H1 (cell line): ENCODE measurements around the gene DPF3. TPM values are rescaled to one million over a fixed set of nuclear protein-coding genes. Genes with fewer than 3 reads are reported as not detected.

Experiments
- CTCF ChIA-PET: fragments of 300-600 bp; sonication (Branson Sonifier 250); formaldehyde crosslinking; loops from one replicate; lab custom pipeline; 2021; ENCODE audit not compliant: partially characterized antibody; lab: Charles Lee
- POLR2A ChIA-PET: fragments of 300-600 bp; sonication (Branson Sonifier 250); formaldehyde crosslinking; loops from one replicate; lab custom pipeline; 2021; ENCODE audit warnings: inconsistent platforms; ENCODE audit not compliant: partially characterized antibody; lab: Charles Lee
- DNase-seq, 2 experiments: peaks; one replicate each; pipeline versions ENCODE4 v3.0.0 to v3.0.0-alpha.2; 2010 to 2022; ENCODE audit warnings: low spot score in 2 of 2, low read depth in 1 of 2, mixed read lengths in 1 of 2
- FAIRE-seq: peaks from 2 replicates; lab custom pipeline; 2011; peaks lifted over from hg19 to GRCh38; lab: Jason Lieb, UNC
- H2AFZ ChIP-seq: 2 replicates; pipeline ENCODE4 v1.8.1; 2012; ENCODE audit warnings: low read length, inconsistent platforms
- H2AK5ac ChIP-seq: 2 replicates; pipeline ENCODE4 v1.6.1; 2013; ENCODE audit warnings: low read depth, low read length
- H2BK120ac ChIP-seq: replicated peaks from 2 replicates; pipeline ENCODE3; 2013; ENCODE audit warnings: low read depth, low read length, inconsistent platforms
- H2BK12ac ChIP-seq: 2 replicates; pipeline ENCODE4 v1.6.1; 2013; ENCODE audit warnings: low read depth, low read length
- H2BK15ac ChIP-seq: 2 replicates; pipeline ENCODE4 v1.6.1; 2013; ENCODE audit warnings: low read length
- H2BK20ac ChIP-seq: 2 replicates; pipeline ENCODE4 v1.6.1; 2013; ENCODE audit warnings: low read length
- H2BK5ac ChIP-seq: 2 replicates; pipeline ENCODE4 v1.6.1; 2013; ENCODE audit warnings: low read depth, low read length
- H3K14ac ChIP-seq: 2 replicates; pipeline ENCODE4 v1.6.1; 2013; ENCODE audit warnings: inconsistent platforms; ENCODE audit not compliant: insufficient read length
- H3K18ac ChIP-seq: 2 replicates; pipeline ENCODE4 v1.6.1; 2013; ENCODE audit warnings: low read length; ENCODE audit errors: extremely low read depth
- H3K23ac ChIP-seq: 2 replicates; pipeline ENCODE4 v1.6.1; 2013; ENCODE audit warnings: inconsistent platforms; ENCODE audit not compliant: insufficient read length
- H3K23me2 ChIP-seq: 2 replicates; pipeline ENCODE4 v1.6.1; 2013; ENCODE audit warnings: low read depth, low read length
- H3K27ac ChIP-seq: 2 replicates; pipeline ENCODE4 v1.6.1; 2011; ENCODE audit warnings: low read depth, low read length, inconsistent platforms
- H3K27me3 ChIP-seq, 4 experiments: replicated peaks in 1 of 4; 1 replicate in 1 of 4; 2 replicates in 3 of 4; pipeline versions ENCODE4 v1.6.1 to v1.8.1; 2011 to 2013; ENCODE audit warnings: low read length in 3 of 4, mild to moderate bottlenecking in 3 of 4, inconsistent platforms in 2 of 4, mixed read lengths in 2 of 4, moderate library complexity in 1 of 4; ENCODE audit not compliant: control insufficient read depth in 3 of 4, insufficient read depth in 3 of 4; ENCODE audit errors: extremely low read depth in 1 of 4
- H3K36me3 ChIP-seq, 4 experiments: 2 replicates each; pipeline versions ENCODE4 v1.6.1 to v1.8.1; 2011 to 2013; ENCODE audit warnings: mild to moderate bottlenecking in 4 of 4, low read length in 3 of 4, moderate library complexity in 2 of 4, control low read depth in 1 of 4, inconsistent platforms in 1 of 4; ENCODE audit not compliant: insufficient read depth in 4 of 4, control insufficient read depth in 2 of 4
- H3K4ac ChIP-seq: replicated peaks from 2 replicates; pipeline ENCODE3; 2013; ENCODE audit warnings: low read length, low read depth, mixed read lengths, inconsistent platforms; ENCODE audit not compliant: insufficient read length
- H3K4me1 ChIP-seq, 4 experiments: replicated peaks in 1 of 4; 1 replicate in 1 of 4; 2 replicates in 3 of 4; pipeline versions ENCODE4 v1.6.1 to v1.8.1; 2011 to 2013; ENCODE audit warnings: low read length in 3 of 4, inconsistent platforms in 2 of 4, mixed read lengths in 1 of 4; ENCODE audit not compliant: insufficient read depth in 4 of 4, control insufficient read depth in 3 of 4
- H3K4me2 ChIP-seq, 2 experiments: 2 replicates each; pipeline versions ENCODE4 v1.6.1 to v1.8.1; 2011 to 2013; ENCODE audit warnings: low read depth in 2 of 2, low read length in 2 of 2, control low read depth in 1 of 2, inconsistent platforms in 1 of 2, mild to moderate bottlenecking in 1 of 2; ENCODE audit not compliant: insufficient read depth in 1 of 2
- H3K4me3 ChIP-seq, 4 experiments: fragments of 200-600, 300-600 bp in 1 of 4; sonication (generic), shearing (Covaris generic), sonication (Bioruptor Twin) in 1 of 4; 2 replicates each; pipeline versions ENCODE4 v1.5.1 to v1.8.1; 2011 to 2016; ENCODE audit warnings: low read length in 4 of 4, low read depth in 3 of 4, control low read depth in 2 of 4, inconsistent platforms in 2 of 4, mild to moderate bottlenecking in 2 of 4, mixed read lengths in 1 of 4, moderate library complexity in 1 of 4; ENCODE audit not compliant: insufficient read depth in 2 of 4; ENCODE audit errors: extremely low read depth in 1 of 4
- H3K56ac ChIP-seq: replicated peaks from 2 replicates; pipeline ENCODE3; 2013; ENCODE audit warnings: low read depth, mild to moderate bottlenecking, mixed read lengths, low read length, inconsistent platforms; ENCODE audit not compliant: insufficient read length
- H3K79me1 ChIP-seq: 2 replicates; pipeline ENCODE4 v1.6.1; 2013; ENCODE audit warnings: low read depth, low read length, control low read depth
- H3K79me2 ChIP-seq, 2 experiments: 2 replicates each; pipeline versions ENCODE4 v1.6.1 to v1.8.1; 2012 to 2013; ENCODE audit warnings: low read length in 2 of 2, mild to moderate bottlenecking in 2 of 2, inconsistent platforms in 1 of 2; ENCODE audit not compliant: insufficient read depth in 2 of 2, control insufficient read depth in 1 of 2
- H3K9ac ChIP-seq, 4 experiments: replicated peaks in 1 of 4; 1 replicate in 1 of 4; 2 replicates in 3 of 4; pipeline versions ENCODE4 v1.6.1 to v1.8.1; 2011 to 2013; ENCODE audit warnings: low read depth in 3 of 4, low read length in 3 of 4, control low read depth in 2 of 4, mild to moderate bottlenecking in 2 of 4, moderate library complexity in 2 of 4, inconsistent platforms in 1 of 4; ENCODE audit errors: extremely low read depth in 1 of 4
- H3K9me3 ChIP-seq, 2 experiments: 2 replicates each; pipeline versions ENCODE4 v1.6.1 to v1.8.1; 2012 to 2013; ENCODE audit warnings: mild to moderate bottlenecking in 2 of 2, moderate library complexity in 2 of 2, control low read depth in 1 of 2, inconsistent platforms in 1 of 2, low read depth in 1 of 2, low read length in 1 of 2, mixed read lengths in 1 of 2; ENCODE audit not compliant: insufficient read depth in 2 of 2
- H4K20me1 ChIP-seq, 2 experiments: replicated peaks in 1 of 2; 2 replicates each; pipeline versions ENCODE3 to v1.8.1; 2011 to 2013; ENCODE audit warnings: inconsistent platforms in 2 of 2, low read length in 2 of 2, mild to moderate bottlenecking in 1 of 2; ENCODE audit not compliant: insufficient read depth in 2 of 2, control insufficient read depth in 1 of 2
- H4K5ac ChIP-seq: 2 replicates; pipeline ENCODE4 v1.6.1; 2013; ENCODE audit warnings: low read length, low read depth, mixed read lengths, inconsistent platforms; ENCODE audit not compliant: insufficient read length
- H4K8ac ChIP-seq: 2 replicates; pipeline ENCODE4 v1.8.0; 2013; ENCODE audit warnings: mild to moderate bottlenecking, moderate library complexity, low read length, inconsistent platforms; ENCODE audit not compliant: insufficient read depth; ENCODE audit errors: extremely low read depth
- H4K91ac ChIP-seq: replicated peaks from 2 replicates; pipeline ENCODE3; 2013; ENCODE audit warnings: low read length, mixed read lengths, inconsistent platforms; ENCODE audit not compliant: insufficient read length
- BCL11A ChIP-seq, 2 experiments: IDR thresholded peaks; one replicate each; pipeline ENCODE4 v1.6.1; 2011; ENCODE audit warnings: low read depth in 2 of 2, low read length in 2 of 2, mild to moderate bottlenecking in 2 of 2
- BRCA1 ChIP-seq: IDR thresholded peaks from 2 replicates; pipeline ENCODE4 v1.6.1; 2012; ENCODE audit warnings: low read depth, low read length, improper control_type of control experiment
- KDM5A ChIP-seq: fragments of 200-600 bp; IDR thresholded peaks from 2 replicates; pipeline ENCODE4 v1.7.1; 2012; ENCODE audit warnings: mild to moderate bottlenecking, low read length, inconsistent platforms, mixed read lengths
- ZNF274 ChIP-seq: IDR thresholded peaks from 2 replicates; pipeline ENCODE4 v1.7.0; 2012; ENCODE audit warnings: low read length, borderline replicate concordance; ENCODE audit errors: extremely low read depth
- WGBS, 2 experiments: shearing (Covaris generic) in 1 of 2; methylation state at CpG; one replicate each; pipeline versions ENCODE4 v1.1.6 to v1.1.7; 2013 to 2015; ENCODE audit warnings: low lambda C conversion rate in 2 of 2, mixed read lengths in 2 of 2, inconsistent platforms in 1 of 2, low coverage in 1 of 2, missing lambda C conversion rate in 1 of 2; ENCODE audit not compliant: insufficient replicate concordance in 2 of 2, insufficient coverage in 1 of 2, insufficient read length in 1 of 2; ENCODE audit errors: extremely low coverage in 1 of 2, missing lambda C conversion rate in 1 of 2; 5-methylcytosine and 5-hydroxymethylcytosine counted together
- polyA plus RNA-seq, 7 experiments: library from polyadenylated mRNA; depleted of rRNA in 3 of 7; stranded (reverse) in 5 of 7; unstranded in 2 of 7; fragments of >200 nt in 5 of 7; fragments of 200-250 nt in 2 of 7; gene quantifications; 1 replicate in 5 of 7; 2 replicates in 1 of 7; 4 replicates in 1 of 7; pipeline versions ENCODE4 v1.2.1 to v1.2.3, GENCODE V29; 2011 to 2013; ENCODE audit warnings: missing spikeins in 2 of 7, mixed read lengths in 2 of 7
- total RNA-seq: library from RNA; stranded (reverse); fragmentation: NEBNext Ultra II Directional; extraction: Animal tissue kit (Norgen Biotek cat#: 25700); gene quantifications from 2 replicates; pipeline ENCODE4 v1.2.1, GENCODE V29; 2021

DPF3 gene
- total and polyA plus RNA-seq, 2 of the 8 experiments (the other 6 are each of a cell fraction or from before 2014, with no cell fraction given) = 0.19 TPM; not detected in 1

DNA sequence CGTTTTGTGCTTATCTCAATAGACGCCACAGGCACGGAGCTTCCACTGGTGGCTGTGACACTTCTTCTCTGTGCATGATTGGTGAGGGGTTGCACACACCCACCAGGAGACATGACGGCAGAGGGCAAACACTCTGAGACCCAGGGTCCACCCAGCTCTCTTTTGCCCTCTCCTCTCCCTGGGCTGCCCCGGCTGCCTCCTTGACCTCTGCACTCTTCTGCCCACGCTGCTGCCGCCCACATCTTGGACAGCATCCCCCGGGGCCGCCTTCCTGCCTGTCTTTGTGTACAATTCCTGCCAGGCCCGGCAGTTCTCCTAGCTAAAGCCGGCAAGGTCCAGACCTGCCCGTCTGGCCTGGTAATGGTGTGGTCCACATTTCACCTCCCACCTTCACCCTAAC, 44.7 kb downstream of the DPF3 start:
- H3K4me2 ChIP-seq = no peak overlapping the region
- no peak overlapping the region for H2BK12ac ChIP-seq
- WGBS, 2 experiments = 91% methylated on average over 12 of the region's 12 CpGs; no CpG with 5 or more reads in 1 of the 2 experiments
- H3K27me3 ChIP-seq = no peaks in the 10 kb centered on the region
- peak overlapping the region; percentile 61 for H4K91ac ChIP-seq
- DNase-seq (no peak), FAIRE-seq (no peak)
- H3K9ac ChIP-seq = no peak overlapping the region
- no peak overlapping the region for H3K14ac ChIP-seq
- H2AFZ ChIP-seq = no peak overlapping the region
- no peak overlapping the region for H3K23ac ChIP-seq
- CTCF ChIA-PET = interaction anchor here (0.8 to 2.2 kb wide), 3 partner anchors 26 to 335 kb away, joined by 3 to 8 read pairs (median 3); no protein-coding TSS in a partner anchor
- no peak overlapping the region for H2BK20ac ChIP-seq
- H2AK5ac ChIP-seq = no peak overlapping the region
- no peaks in the 10 kb centered on the region for H4K20me1 ChIP-seq
- no peak overlapping the region for H2BK120ac ChIP-seq
- H3K79me2 ChIP-seq = no peaks in the 10 kb centered on the region; a peak in 1 of 4 replicates
- H2BK5ac ChIP-seq = no peak overlapping the region
- no peak overlapping the region for H3K56ac ChIP-seq
- no peak overlapping the region for H4K8ac ChIP-seq
- H3K23me2 ChIP-seq = no peaks in the 10 kb centered on the region
- H3K18ac ChIP-seq = no peak overlapping the region
- H3K4me1 ChIP-seq = peaks cover 0 to 4% (median 1%) of the 10 kb centered on the region in 4 experiments; a peak in 3 of 7 replicates
- no peak overlapping the region for H2BK15ac ChIP-seq
- H4K5ac ChIP-seq = no peak overlapping the region
- H3K79me1 ChIP-seq = no peaks in the 10 kb centered on the region
- H3K36me3 ChIP-seq = no peaks in the 10 kb centered on the region
- POLR2A ChIA-PET = interaction anchor here (0.9 to 1.0 kb wide), 2 partner anchors 45 to 159 kb away, joined by 3 read pairs; partner anchors contain the start of gene DPF3
- no peak overlapping the region for H3K27ac ChIP-seq
- no peak overlapping the region for H3K4ac ChIP-seq
- no peaks in the 10 kb centered on the region for H3K9me3 ChIP-seq
- H3K4me3 ChIP-seq = no peak overlapping the region
- TF ChIP-seq ZNF274 (no peak), BRCA1 (no peak), BCL11A (IDR thresholded peaks at IDR 0.05; ENCODE audit: low read depth in 2 of 2, low read length in 2 of 2) (no peak), KDM5A (no peak)
